Fibroblast of skin of right biceps (primary cell): ENCODE measurements around the gene RDH8.

ENCODE experiments used
- DNase-seq: peaks from one replicate; pipeline ENCODE4 v3.0.0-alpha.2; 2013

RDH8 gene

GRCh38 chr19:10013316-10013715, at the start of gene RDH8:
Gene RDH8, plus strand, starts transcription at chr19:10013483. Its CDS starts 15 bp downstream, at chr19:10013498.
- no peak for DNase-seq

GRCh38 chr19:9966024-9966423, 47.3 kb upstream of the RDH8 start:
- no peak for DNase-seq

- DNase-seq, result no peak
Measured at GRCh38 chr19:9966448-9966847, 46.8 kb upstream of the RDH8 start.

- DNase-seq, result no peak
Measured at GRCh38 chr19:9967326-9967725, 46.0 kb upstream of the RDH8 start.

- DNase-seq, result no peak
Measured at GRCh38 chr19:9968820-9969687, 44.2 kb upstream of the RDH8 start.

GRCh38 chr19:9969688-9969975, 43.7 kb upstream of the RDH8 start:
- DNase-seq, result no peak

GRCh38 chr19:9970481-9970880, 42.8 kb upstream of the RDH8 start:
- no peak for DNase-seq

GRCh38 chr19:9971166-9971897, 42.0 kb upstream of the RDH8 start:
- DNase-seq, result no peak

- DNase-seq, result no peak
Measured at GRCh38 chr19:9972103-9972502, 41.2 kb upstream of the RDH8 start.

GRCh38 chr19:9981406-9982260, 31.6 kb upstream of the RDH8 start:
- peak; percentile 75 for DNase-seq

GRCh38 chr19:9986787-9987281, 26.4 kb upstream of the RDH8 start:
- DNase-seq, result peak; percentile 43

GRCh38 chr19:9989504-9989903, 23.8 kb upstream of the RDH8 start:
- DNase-seq, result no peak

GRCh38 chr19:9991425-9992191, 21.7 kb upstream of the RDH8 start:
- no peak for DNase-seq

- DNase-seq, result no peak
Measured at GRCh38 chr19:9995084-9995483, 18.2 kb upstream of the RDH8 start.

GRCh38 chr19:9995999-9996398, 17.3 kb upstream of the RDH8 start:
- DNase-seq, result peak; percentile 21

GRCh38 chr19:9996541-9996940, 16.7 kb upstream of the RDH8 start:
- DNase-seq, result peak; percentile 53

- peak; percentile 72 for DNase-seq
Measured at GRCh38 chr19:10000171-10000826, 13.0 kb upstream of the RDH8 start.

GRCh38 chr19:10001899-10002298, 11.4 kb upstream of the RDH8 start:
- DNase-seq, result no peak

GRCh38 chr19:10003271-10003670, 10.0 kb upstream of the RDH8 start:
- no peak for DNase-seq

- DNase-seq, result no peak
Measured at GRCh38 chr19:10004617-10005016, 8.7 kb upstream of the RDH8 start.

GRCh38 chr19:10005632-10006334, 7.5 kb upstream of the RDH8 start:
- DNase-seq, result no peak
